HCT116 (cell line): ENCODE data around the gene MSL1. TPM values are rescaled to one million over a fixed set of nuclear protein-coding genes. Genes with fewer than 3 reads are reported as not detected.

Experiments used
- ATAC-seq: fragments of 200-7000 bp; cut with Tn5 transposase; 2 replicates; pipeline ENCODE4 v1.9.1; 2020; ENCODE audit warnings: mild to moderate bottlenecking, moderate library complexity
- BruUV-seq: library from RNA; stranded (reverse); fragments of 400-500 nt; replicated peaks from 2 replicates; lab custom pipeline; 2021; lab: Mats Ljungman, UMichigan
- CTCF ChIA-PET: fragments of 300-600 bp; sonication (Branson Sonifier 250); formaldehyde crosslinking; loops from one replicate; lab custom pipeline; 2021; ENCODE audit warnings: antibody characterized with exemption; lab: Charles Lee
- POLR2A ChIA-PET: fragments of 300-600, 350-600 bp; sonication (Branson Sonifier 250); formaldehyde crosslinking; loops from one replicate; lab custom pipeline; 2021; ENCODE audit warnings: antibody characterized with exemption; lab: Charles Lee
- RAD21 ChIA-PET, 2 experiments: fragments of 300-600 bp; sonication (Branson Sonifier 250); formaldehyde crosslinking; loops; one replicate each; lab custom pipeline; 2023; ENCODE audit warnings: low total read pairs in 2 of 2; ENCODE audit not compliant: uncharacterized antibody in 2 of 2, unreplicated experiment in 2 of 2, low non-redundant PET in 1 of 2; lab: Charles Lee
- DNase-seq: peaks from one replicate; pipeline ENCODE4 v3.0.0-alpha.2; 2010; ENCODE audit warnings: low read depth, low spot score
- H2AFZ ChIP-seq: fragments of 200-600 bp; shearing (Covaris generic), sonication (generic); 2 replicates; pipeline ENCODE4 v1.6.1; 2017; ENCODE audit warnings: low read depth, mixed run types, mixed read lengths, antibody characterized with exemption, low read length; ENCODE audit not compliant: poor library complexity, severe bottlenecking
- H3K27ac ChIP-seq: 2 replicates; pipeline ENCODE4 v1.5.1; 2012; ENCODE audit warnings: low read depth, low read length
- H3K27me3 ChIP-seq: fragments of 200-600 bp; sonication (generic); 2 replicates; pipeline ENCODE4 v1.6.1; 2016; ENCODE audit warnings: mixed run types, low read length, mixed read lengths; ENCODE audit not compliant: insufficient read depth
- H3K36me3 ChIP-seq, 2 experiments: fragments of 200-500 bp in 1 of 2; fragments of 200-600 bp in 1 of 2; sonication (Bioruptor generic) in 1 of 2; sonication (generic) in 1 of 2; 2 replicates each; pipeline versions ENCODE4 v1.5.1 to v1.6.1; 2014 to 2016; ENCODE audit warnings: low read length in 2 of 2, inconsistent platforms in 1 of 2, mixed read lengths in 1 of 2, mixed run types in 1 of 2; ENCODE audit not compliant: insufficient read depth in 2 of 2, control insufficient read depth in 1 of 2
- H3K4me1 ChIP-seq, 2 experiments: fragments of 200-600 bp in 1 of 2; sonication (generic) in 1 of 2; 2 replicates each; pipeline versions ENCODE4 v1.5.1 to v1.6.1; 2012 to 2017; ENCODE audit warnings: low read length in 2 of 2, inconsistent platforms in 1 of 2, mild to moderate bottlenecking in 1 of 2, mixed read lengths in 1 of 2, mixed run types in 1 of 2, moderate library complexity in 1 of 2; ENCODE audit not compliant: insufficient read depth in 2 of 2, control insufficient read depth in 1 of 2
- H3K4me2 ChIP-seq: fragments of 200-600 bp; sonication (generic); 2 replicates; pipeline ENCODE4 v1.6.1; 2017; ENCODE audit warnings: mixed run types, low read length, mixed read lengths
- H3K4me3 ChIP-seq, 2 experiments: fragments of 200-600 bp in 1 of 2; sonication (generic) in 1 of 2; replicated peaks in 1 of 2; 2 replicates each; pipeline ENCODE4 v1.5.1; 2011 to 2016; ENCODE audit warnings: low read length in 2 of 2, control low read depth in 1 of 2, low read depth in 1 of 2, mild to moderate bottlenecking in 1 of 2, mixed read lengths in 1 of 2, mixed run types in 1 of 2
- H3K79me2 ChIP-seq: fragments of 200-600 bp; sonication (generic); 2 replicates; pipeline ENCODE4 v1.6.1; 2017; ENCODE audit warnings: mild to moderate bottlenecking, mixed run types, low read length, moderate library complexity, mixed read lengths; ENCODE audit not compliant: insufficient read depth
- H3K9ac ChIP-seq: fragments of 200-600 bp; sonication (generic); 2 replicates; pipeline ENCODE4 v1.6.1; 2016; ENCODE audit warnings: low read length, mixed read lengths
- H3K9me2 ChIP-seq: fragments of 200-600 bp; sonication (generic), shearing (Covaris generic); 2 replicates; pipeline ENCODE4 v1.6.1; 2017; ENCODE audit warnings: mixed run types, mild to moderate bottlenecking, moderate library complexity; ENCODE audit not compliant: insufficient read depth
- H3K9me3 ChIP-seq, 2 experiments: fragments of 200-500 bp in 1 of 2; fragments of 200-600 bp in 1 of 2; sonication (Bioruptor generic) in 1 of 2; sonication (generic) in 1 of 2; 2 replicates each; pipeline ENCODE4 v1.6.1; 2014 to 2017; ENCODE audit warnings: low read length in 2 of 2, mixed read lengths in 2 of 2, inconsistent platforms in 1 of 2, low read depth in 1 of 2, mild to moderate bottlenecking in 1 of 2, mixed run types in 1 of 2, moderate library complexity in 1 of 2; ENCODE audit not compliant: control insufficient read depth in 1 of 2, insufficient read depth in 1 of 2
- H4K20me1 ChIP-seq: fragments of 200-600 bp; sonication (generic), shearing (Covaris generic); 2 replicates; pipeline ENCODE4 v1.6.1; 2017; ENCODE audit warnings: mixed run types, mild to moderate bottlenecking, moderate library complexity; ENCODE audit not compliant: insufficient read depth
- CBX3 ChIP-seq: IDR thresholded peaks from 2 replicates; pipeline ENCODE4 v1.6.1; 2012; ENCODE audit warnings: low read depth
- CEBPB ChIP-seq: IDR thresholded peaks from 2 replicates; pipeline ENCODE4 v1.6.1; 2012; ENCODE audit warnings: low read depth
- ELF1 ChIP-seq: IDR thresholded peaks from 2 replicates; pipeline ENCODE4 v1.6.1; 2012; ENCODE audit warnings: low read depth, borderline replicate concordance
- EZH2 ChIP-seq: fragments of 200-600 bp; sonication (generic); IDR thresholded peaks from 2 replicates; pipeline ENCODE4 v1.6.1; 2017; ENCODE audit warnings: antibody characterized with exemption, mixed run types
- EZH2phosphoT487 ChIP-seq: fragments of 200-600 bp; IDR thresholded peaks from 2 replicates; pipeline ENCODE4 v1.6.1; 2018; ENCODE audit warnings: antibody characterized with exemption, borderline replicate concordance
- FOSL1 ChIP-seq: IDR thresholded peaks from 2 replicates; pipeline ENCODE4 v1.6.1; 2012; ENCODE audit warnings: low read depth
- POLR2A ChIP-seq: IDR thresholded peaks from 2 replicates; pipeline ENCODE4 v1.7.0; 2011; ENCODE audit warnings: borderline replicate concordance; ENCODE audit not compliant: insufficient read depth, insufficient read length; ENCODE audit errors: extremely low read depth
- RAD21 ChIP-seq: IDR thresholded peaks from 2 replicates; pipeline ENCODE4 v1.6.1; 2012; ENCODE audit warnings: low read depth, mild to moderate bottlenecking
- SP1 ChIP-seq: IDR thresholded peaks from 2 replicates; pipeline ENCODE4 v1.6.1; 2012; ENCODE audit warnings: low read depth
- TCF7L2 ChIP-seq: IDR thresholded peaks from 2 replicates; pipeline ENCODE4 v1.7.0; 2011; ENCODE audit warnings: borderline replicate concordance, inconsistent platforms; ENCODE audit not compliant: insufficient read depth, insufficient read length; ENCODE audit errors: extremely low read depth
- YY1 ChIP-seq: IDR thresholded peaks from 2 replicates; pipeline ENCODE4 v1.6.1; 2011; ENCODE audit warnings: low read length, low read depth, moderate library complexity, mild to moderate bottlenecking; ENCODE audit not compliant: insufficient replicate concordance; ENCODE audit errors: extremely low read depth
- ZNF274 ChIP-seq: fragments of 200-500 bp; sonication (Bioruptor generic); IDR thresholded peaks from 2 replicates; pipeline ENCODE4 v1.6.1; 2014; ENCODE audit warnings: mild to moderate bottlenecking, low read depth, low read length, inconsistent platforms
- intact Hi-C: fragments of 100-400 bp; cut with micrococcal nuclease; formaldehyde crosslinking; loops from 2 replicates; pipeline ENCODE4 v1.10.0; 2022
- total RNA-seq: library from RNA; stranded (reverse); gene quantifications from one replicate; pipeline ENCODE4 v1.2.1, GENCODE V29; 2021; ENCODE audit not compliant: unreplicated experiment
- TF ChIP-seq, protein P1 (sequence below): IDR thresholded peaks from 2 replicates; pipeline ENCODE4 v1.6.1; 2012
- TF ChIP-seq, protein P2 (sequence below), 3 experiments: fragments of 200-600 bp in 1 of 3; sonication (generic) in 1 of 3; IDR thresholded peaks in 2 of 3; conservative IDR thresholded peaks in 1 of 3; 2 replicates each; pipeline ENCODE4 v1.5.1; 2012 to 2017; ENCODE audit warnings: low read depth in 2 of 3, low read length in 2 of 3, antibody characterized with exemption in 1 of 3, borderline replicate concordance in 1 of 3, control low read depth in 1 of 3, mild to moderate bottlenecking in 1 of 3, mixed read lengths in 1 of 3, mixed run types in 1 of 3, moderate library complexity in 1 of 3; ENCODE audit not compliant: insufficient read depth in 1 of 3

MSL1 gene
- total RNA-seq, 1 experiment from 2014 or later: 67.2 TPM

GRCh38 chr17:40075942-40076498 is 45.8 kb upstream of the MSL1 start:
- no peak overlapping the region for H3K9ac ChIP-seq

More at GRCh38 chr17:40075942-40076498, 45.8 kb upstream of the MSL1 start:
- peak overlapping the region; percentile 57 for H3K4me2 ChIP-seq
- ChIA-PET RAD21 (interaction anchor here (0.6 to 1.4 kb wide), 5 partner anchors 22 to 41 kb away, joined by 3 to 6 read pairs (median 3); partner anchors contain the start of gene MED24 (in 1 of the 2)), CTCF (interaction anchor here (0.6 to 2.7 kb wide), 17 partner anchors 8 to 1941 kb away, joined by 3 to 36 read pairs (median 7); partner anchors contain the start of genes DNAJC7 and MED24), POLR2A (interaction anchor here (0.8 to 1.8 kb wide), 3 partner anchors 10 to 25 kb away, joined by 3 to 18 read pairs (median 4); partner anchors contain the start of gene NR1D1)
- TF ChIP-seq SP1: no peak
- TF ChIP-seq ELF1: no peak
- TF ChIP-seq, protein P1, sequence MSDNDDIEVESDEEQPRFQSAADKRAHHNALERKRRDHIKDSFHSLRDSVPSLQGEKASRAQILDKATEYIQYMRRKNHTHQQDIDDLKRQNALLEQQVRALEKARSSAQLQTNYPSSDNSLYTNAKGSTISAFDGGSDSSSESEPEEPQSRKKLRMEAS: no peak
- TF ChIP-seq ZNF274: no peak
- no peak for TF ChIP-seq EZH2
- no peak for TF ChIP-seq CEBPB
- no peak for TF ChIP-seq FOSL1
- TF ChIP-seq, protein P2, sequence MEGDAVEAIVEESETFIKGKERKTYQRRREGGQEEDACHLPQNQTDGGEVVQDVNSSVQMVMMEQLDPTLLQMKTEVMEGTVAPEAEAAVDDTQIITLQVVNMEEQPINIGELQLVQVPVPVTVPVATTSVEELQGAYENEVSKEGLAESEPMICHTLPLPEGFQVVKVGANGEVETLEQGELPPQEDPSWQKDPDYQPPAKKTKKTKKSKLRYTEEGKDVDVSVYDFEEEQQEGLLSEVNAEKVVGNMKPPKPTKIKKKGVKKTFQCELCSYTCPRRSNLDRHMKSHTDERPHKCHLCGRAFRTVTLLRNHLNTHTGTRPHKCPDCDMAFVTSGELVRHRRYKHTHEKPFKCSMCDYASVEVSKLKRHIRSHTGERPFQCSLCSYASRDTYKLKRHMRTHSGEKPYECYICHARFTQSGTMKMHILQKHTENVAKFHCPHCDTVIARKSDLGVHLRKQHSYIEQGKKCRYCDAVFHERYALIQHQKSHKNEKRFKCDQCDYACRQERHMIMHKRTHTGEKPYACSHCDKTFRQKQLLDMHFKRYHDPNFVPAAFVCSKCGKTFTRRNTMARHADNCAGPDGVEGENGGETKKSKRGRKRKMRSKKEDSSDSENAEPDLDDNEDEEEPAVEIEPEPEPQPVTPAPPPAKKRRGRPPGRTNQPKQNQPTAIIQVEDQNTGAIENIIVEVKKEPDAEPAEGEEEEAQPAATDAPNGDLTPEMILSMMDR (IDR thresholded peaks at IDR 0.05 in 2 of 3, conservative IDR thresholded peaks at IDR 0.05 in 1 of 3; ENCODE audit: borderline replicate concordance in 1 of 3, insufficient read depth in 1 of 3, low read depth in 2 of 3, low read length in 2 of 3): no peak
- TF ChIP-seq TCF7L2: no peak
- TF ChIP-seq EZH2phosphoT487: no peak
- no peak for TF ChIP-seq CBX3
- TF ChIP-seq POLR2A: no peak
- TF ChIP-seq RAD21: no peak
- TF ChIP-seq YY1: no peak
- H3K4me3 ChIP-seq: no peak overlapping the region
- no peaks in the 10 kb centered on the region; the same call in 1 of the 2 replicates for H3K79me2 ChIP-seq
- no peaks in the 10 kb centered on the region for H3K9me2 ChIP-seq
- H3K36me3 ChIP-seq: no peaks in the 10 kb centered on the region
- H3K27me3 ChIP-seq: no peaks in the 10 kb centered on the region
- H4K20me1 ChIP-seq: no peaks in the 10 kb centered on the region
- H3K4me1 ChIP-seq: peaks cover 43 to 49% of the 10 kb centered on the region in 2 experiments
- H3K9me3 ChIP-seq: no peaks in the 10 kb centered on the region
- H3K27ac ChIP-seq: no peak overlapping the region; the same call in 1 of the 2 replicates
- DNase-seq (no peak), ATAC-seq (no peak)
- no peak overlapping the region for H2AFZ ChIP-seq
- no TSS peak for BruUV-seq
- intact Hi-C loops: no loop called here
